Stimulated activated CD8-positive, alpha-beta memory T cell treated with anti-CD3 and anti-CD28 coated beads, Interleukin-12 subunit alpha, Interleukin-12 subunit beta, amount 100 ng/mL, for 4 hours (primary cell): ENCODE results near the gene LRIF1.
"Not testable (repeated sequence)": the region's sequence is repeated elsewhere in the genome, so short reads cannot be mapped to it uniquely, and the experiment has no call there.

Experiments
- DNase-seq: peaks from one replicate; pipeline ENCODE4 v3.0.0-alpha.2; 2020; ENCODE audit warnings: low read depth

Gene LRIF1

DNA sequence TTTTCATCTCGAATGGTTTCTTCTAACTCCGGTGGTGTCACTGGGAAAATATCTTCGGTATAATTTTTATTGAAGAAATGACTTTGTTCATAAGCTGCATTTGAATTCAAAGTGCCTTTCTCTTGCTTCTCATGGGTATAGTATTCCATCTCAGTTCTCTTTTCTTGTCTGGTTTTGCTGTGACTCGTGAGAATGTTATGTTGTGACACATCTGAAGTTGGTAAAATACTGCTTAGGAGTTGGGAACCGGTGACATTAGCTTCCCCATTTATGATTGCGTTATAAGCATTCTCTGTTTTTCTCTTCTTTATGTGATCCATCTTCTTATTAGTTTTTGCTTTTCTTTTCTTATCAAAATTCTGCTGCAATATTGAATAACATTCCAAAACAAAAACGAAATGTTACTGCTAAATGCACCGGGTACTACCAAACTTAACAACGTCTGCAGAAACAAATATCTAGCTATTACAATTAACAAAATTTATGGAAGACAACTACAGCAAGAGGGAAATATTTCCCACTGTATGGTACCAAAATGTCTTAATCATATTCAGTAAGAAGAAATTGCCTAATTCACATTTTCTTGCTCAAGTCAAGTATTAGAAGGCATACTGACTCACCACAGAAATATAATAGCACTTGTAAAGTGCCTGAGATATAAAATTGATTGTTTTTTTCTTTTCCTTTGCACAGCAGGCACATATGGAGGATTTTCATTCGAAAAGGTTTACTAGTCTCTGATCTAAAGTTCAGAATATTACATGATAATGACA is 15.5 kb downstream of the LRIF1 start:
- no peak for DNase-seq

DNA sequence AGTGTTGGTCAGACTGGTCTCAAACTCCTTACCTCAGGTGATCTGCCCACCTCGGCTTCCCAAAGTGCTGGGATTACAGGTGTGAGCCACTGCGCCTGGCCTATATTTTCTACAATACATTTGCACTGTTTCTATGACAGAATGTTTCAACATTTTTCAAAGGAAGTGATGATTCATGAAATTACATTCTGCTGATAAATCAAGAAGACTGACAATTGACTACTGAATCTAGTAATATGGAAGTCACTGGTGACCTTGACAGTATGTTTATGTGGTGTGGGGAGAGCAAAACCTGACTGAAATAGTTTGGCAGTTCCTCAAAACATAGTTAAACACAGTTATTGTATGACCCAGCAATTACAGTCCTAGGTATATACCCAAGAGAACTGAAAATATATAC is 18.1 kb downstream of the LRIF1 start:
- no peak for DNase-seq

DNA sequence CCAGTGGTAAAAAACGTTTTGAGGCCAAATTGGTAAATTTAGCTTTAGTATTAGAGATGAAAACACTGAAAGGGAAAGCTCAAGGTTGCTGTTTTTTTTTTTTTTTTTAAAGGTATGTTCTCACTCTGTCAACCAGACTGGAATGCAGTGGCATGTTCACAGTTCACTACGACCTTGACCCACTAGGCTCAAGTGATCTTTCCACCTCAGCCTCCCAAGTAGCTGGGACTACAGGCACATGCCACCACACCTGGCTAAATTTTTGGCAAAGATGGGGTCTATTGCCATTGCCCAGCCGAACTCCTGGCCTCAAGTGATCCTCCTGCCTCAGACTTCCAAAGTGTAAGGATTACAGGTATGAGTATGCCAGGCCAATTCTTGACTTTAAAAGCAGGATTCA is 18.9 kb downstream of the LRIF1 start:
- DNase-seq = no peak

DNA sequence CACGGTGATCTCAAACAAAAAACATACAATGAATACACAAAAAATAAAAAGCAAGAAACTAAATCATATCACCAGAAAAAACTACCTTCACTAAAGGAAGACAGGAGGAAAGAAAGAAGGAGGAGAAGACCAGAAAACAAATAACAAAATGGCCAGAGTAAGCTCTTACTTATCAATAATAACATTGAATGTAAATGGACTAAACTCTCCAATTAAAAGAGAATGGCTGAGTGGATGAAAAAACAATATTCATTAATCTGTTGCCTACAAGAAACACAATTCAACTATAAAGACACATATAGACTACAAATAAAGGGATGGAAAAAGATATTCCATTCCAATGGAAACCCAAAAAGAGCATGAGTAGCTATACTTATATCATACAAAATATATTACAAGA is 27.2 kb downstream of the LRIF1 start:
- no peak for DNase-seq

DNA sequence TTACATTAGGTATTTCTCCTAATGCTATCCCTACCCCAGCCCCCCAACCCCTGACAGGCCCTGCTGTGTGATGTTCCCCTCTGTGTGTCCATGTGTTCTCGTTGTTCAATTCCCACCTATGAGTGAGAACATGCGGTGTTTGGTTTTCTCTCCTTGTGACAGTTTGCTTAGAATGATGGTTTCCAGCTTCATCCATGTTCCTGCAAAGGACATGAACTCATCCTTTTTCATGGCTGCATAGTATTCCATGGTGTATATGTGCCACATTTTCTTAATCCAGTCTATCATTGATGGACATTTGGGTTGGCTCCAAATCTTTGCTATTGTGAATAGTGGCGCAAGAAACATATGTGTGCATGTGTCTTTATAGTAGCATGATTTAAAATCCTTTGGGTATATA is 32.6 kb downstream of the LRIF1 start:
- DNase-seq = not testable (repeated sequence)

DNA sequence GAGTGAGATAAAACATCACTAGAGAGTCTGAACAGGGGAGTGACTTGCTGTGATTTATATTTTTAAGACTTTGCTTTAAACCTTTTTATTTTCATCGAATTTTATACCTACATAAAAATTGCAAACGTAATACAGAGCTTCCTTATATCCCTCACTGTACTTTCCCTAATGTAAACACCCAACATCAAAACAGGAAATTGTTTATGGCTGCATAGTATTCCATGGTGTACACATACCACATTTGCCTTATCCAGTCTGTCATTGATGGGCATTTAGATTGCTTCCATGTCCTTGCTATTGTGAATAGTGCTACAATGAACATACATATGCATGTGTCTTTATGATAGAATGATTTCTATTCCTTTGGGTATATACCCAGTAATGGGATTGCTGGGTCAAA is 34.8 kb downstream of the LRIF1 start:
- no peak for DNase-seq

DNA sequence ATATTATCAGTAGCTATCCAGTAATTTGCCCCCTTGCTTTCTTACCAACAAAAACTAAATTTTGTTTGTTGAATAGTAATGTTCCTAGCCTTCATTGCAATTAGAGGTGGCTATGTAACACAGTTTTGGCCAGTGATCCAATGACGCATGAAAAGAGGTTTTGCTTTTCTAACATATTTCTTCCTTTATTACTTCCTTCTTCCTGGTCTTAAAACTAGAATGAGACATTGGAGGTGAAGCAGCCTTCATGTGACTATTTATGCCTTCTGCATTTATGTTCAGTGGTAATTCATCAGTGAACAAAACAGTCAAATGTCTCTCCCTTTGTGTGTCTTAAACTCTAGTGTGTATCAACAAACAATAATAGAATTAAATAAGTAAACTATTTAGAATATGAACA is 35.5 kb downstream of the LRIF1 start:
- DNase-seq = no peak

DNA sequence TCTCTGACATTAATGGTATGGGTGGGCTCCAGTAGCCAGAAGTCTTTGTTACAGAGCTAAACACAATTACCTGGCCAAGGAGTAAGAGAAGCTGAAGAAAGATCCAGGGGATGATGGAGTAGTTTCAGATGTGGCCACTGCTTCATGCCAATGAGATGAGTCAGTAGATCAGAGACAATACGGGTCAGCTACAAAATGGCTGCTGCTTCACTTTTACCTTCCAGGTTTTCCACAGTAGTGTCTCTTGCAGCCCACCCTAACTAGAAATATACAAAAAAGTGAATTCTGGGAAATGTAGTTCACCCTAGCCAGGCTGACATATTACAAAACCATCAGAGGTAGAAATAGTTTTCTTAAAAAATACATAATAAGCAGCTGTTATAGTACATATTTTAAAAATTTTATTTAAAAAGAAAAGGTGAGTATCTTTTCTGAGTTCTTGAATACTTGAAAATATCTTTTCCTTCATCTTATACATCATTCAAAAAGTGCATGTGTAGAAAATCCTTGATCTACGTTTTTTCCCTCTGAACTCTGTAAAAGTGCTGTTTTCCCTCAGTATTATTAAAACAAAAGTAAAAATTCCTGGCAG is 36.1 kb downstream of the LRIF1 start:
- no peak for DNase-seq

DNA sequence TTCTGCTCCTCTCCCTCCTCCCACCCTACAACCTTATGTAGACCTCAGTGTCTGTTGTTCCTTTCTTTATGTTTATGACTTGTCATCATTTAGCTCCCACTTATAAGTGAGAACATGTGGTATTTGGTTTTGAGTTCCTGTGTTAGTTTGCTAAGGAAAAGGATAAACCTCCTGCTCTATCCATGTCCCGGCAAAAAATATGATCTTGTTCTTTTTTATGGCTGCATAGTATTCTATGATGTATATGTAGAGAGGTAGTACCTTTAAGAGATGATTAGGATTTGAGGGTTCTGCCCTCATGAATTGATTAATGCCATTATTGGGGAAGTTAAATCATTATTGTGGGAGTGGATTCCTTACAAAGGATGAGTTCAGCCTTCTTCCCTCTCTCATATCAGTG is 41.8 kb downstream of the LRIF1 start:
- DNase-seq = no peak

DNA sequence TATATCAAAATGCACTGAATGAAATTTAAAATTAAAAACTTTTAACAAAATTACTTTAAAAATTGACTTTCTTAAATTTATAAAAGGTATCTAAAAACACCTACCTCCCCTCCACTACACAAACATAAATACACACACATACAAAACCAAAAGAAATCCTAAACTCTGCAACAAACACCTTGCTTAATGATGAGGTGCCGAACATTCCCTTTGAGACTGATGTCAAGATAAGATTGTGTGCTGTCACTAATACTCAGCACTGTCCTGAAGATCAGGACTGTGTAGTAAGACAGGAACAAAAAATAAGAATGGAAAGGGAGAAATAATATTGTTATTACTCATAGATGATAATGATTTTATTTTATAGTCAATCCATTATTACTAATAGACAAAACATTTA is 45.7 kb downstream of the LRIF1 start:
- DNase-seq = no peak

DNA sequence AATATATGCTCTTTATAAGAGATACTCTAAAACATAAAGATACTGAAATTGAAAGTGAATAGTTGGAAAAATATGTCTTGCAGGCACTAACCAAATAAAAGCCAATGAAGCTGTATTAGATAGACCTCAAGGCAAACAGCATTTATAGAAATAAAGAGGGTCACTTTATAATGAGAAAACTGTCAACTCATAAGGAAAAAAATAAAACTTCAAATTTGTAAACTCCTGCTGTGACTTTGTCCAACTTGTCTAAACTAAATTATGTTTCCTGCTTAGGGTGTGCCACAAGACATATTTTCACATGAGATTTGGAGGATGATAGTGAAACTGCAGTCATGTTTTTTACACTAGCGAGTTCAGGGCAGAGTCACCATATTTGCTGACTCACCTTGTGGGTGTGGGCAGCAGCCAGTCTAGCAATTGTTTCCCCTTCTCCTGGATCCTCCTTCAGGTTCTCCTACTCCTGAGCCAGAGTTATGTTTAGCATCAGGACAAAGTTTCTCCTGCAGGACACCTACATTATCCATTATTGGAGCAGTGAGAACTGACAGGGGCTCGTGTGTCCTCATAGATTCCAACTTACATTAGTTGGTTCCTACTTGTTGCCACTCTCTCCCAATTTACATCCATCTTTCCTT is 46.9 kb downstream of the LRIF1 start:
- no peak for DNase-seq

DNA sequence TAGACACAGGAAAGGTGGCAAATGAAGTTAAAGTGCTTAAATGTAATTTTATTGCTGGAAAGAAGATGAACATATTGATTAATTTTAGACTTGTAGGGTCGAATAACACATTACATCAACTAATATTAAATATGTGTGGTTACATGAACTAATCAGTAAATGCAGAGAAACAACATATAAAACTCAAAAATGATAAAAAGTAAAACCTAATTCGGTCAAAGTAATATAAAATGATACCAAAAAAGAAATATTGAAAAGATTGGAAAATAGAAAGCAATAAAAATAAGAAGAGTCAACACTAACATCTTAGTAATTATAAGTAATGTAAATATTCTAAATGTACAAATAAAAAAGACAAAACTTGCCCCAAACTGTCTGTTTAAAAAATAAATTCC is 47.5 kb downstream of the LRIF1 start:
- no peak for DNase-seq

DNA sequence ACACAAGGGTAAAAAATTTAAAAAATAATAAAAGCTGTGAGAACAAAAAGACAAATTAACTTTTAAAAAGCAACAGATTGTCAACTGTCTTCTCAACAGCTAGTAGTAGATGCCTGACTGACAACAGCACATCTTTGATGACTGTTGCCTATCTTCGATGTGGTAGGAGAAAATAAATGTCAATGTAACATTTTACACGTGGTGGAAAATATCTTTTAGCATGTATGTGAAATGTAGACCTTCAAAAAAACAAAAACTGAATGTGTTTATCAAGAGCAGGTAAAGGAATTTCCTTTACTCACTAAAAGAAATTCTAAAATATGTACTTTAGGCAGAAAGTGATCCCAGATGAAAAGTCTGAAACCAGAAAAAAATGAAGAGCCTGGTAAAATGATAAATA is 47.9 kb downstream of the LRIF1 start:
- no peak for DNase-seq

DNA sequence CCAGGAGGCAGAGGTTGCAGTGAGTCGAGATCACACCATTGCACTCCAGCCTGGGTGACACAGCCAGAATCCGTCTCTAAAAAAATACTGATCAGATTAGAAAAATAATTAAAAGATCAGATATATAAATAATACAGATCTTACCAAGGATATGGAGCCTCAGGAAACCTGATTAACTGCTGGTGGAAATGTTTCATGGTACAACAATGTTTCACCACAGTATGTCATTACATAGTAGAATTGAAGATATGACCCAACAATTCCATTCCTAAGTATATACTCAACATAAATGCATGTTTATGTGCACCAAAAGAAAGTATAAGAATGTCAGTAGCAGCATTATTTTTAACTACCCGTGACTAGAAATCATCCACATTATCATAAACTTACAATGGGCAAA is 49.0 kb downstream of the LRIF1 start:
- no peak for DNase-seq

DNA sequence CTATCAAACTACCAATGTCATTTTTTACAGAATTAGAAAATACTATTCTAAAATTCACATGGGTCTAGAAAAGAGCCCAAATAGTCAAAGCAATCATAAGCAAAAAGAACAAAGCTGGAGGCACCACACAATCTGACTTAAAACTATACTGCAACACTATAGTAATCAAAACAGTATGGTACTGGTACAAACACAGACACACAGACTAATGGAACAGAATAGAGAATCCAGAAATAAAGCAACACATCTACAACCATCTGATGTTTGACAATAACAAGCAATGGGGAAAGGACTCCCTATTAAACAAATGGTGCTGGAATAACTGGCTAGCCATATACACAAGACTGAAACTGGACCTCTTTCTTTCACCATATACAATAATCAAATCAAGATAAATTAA is 50.9 kb downstream of the LRIF1 start:
- no peak for DNase-seq

DNA sequence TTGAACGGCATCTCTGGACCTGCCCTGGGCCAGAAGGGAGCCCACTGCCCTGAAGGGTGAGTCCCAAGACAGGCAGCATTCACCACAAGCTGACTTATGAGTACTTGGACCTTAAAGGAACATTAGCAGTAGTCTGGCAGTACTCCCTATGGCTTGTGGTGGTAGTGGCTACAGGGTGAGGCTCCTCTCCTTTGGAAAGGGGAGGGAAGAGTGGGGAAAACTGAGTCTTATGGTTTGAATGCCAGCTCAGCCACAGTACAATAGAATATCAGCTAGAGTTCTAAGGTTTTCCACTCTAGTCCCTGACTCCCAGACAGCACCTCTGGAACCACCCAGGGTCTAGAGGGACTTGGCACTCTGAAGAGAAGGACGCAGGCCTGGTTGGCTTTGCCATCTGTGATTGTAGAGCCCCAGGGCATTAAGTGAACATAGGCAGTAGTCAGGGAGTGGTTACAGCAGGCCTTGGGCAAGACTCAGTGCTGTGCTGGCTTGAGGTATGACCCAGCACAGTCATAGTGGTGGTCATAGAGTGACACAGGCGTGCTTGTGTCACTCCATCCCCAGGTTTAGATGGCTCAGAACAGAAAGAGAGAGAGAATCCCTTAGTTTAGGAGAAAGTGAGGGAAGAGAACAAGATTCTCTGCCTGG is 59.7 kb downstream of the LRIF1 start:
- DNase-seq = no peak

DNA sequence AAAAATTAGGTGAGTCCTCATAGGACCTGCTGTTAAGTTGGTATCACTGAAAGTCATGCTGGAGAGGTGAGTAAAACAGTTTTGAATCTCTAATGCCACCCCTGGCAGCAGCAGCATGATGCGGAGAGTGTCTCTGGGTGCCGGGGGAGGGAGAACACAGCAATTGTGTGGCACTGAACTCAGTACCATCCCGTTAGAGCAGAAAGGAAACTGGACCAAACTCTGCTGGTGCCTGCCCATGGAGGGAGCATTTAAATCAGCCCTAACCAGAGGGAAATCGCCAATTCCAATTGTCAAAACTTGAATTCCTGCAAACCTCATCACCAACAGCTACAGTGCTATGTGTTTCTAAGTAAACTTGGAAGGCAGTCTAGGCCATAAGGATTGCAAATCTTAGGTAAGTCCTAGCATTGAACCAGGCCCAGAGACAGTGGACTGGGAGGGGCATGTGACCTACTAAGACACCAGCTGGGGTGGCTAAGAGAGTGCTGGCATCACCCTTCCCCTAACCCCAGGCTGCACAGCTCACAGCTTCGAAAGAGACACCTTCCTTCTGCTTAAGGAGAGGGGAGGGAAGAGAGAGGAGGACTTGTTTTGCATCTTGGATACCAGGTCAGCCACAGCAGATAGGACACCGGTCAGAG is 60.8 kb downstream of the LRIF1 start:
- no peak for DNase-seq

DNA sequence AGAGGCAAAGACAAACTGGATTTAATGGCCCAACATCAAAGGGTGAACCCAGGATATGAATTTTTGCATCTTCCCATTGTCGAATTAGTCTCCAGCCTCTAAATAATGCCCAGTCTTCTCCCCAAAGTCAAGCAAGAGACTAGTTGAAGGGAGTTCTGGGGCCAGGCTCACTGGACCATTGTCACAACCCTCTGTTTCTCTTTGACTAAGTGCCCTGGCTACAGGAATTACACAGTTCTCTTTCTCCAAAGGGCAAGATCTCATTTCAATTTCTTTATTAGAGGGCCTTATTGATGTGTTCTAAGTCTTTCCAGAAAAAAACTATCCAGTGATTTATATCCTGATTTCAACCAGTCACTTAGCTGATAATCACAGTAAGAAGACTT is 64.3 kb downstream of the LRIF1 start:
- DNase-seq = no peak

DNA sequence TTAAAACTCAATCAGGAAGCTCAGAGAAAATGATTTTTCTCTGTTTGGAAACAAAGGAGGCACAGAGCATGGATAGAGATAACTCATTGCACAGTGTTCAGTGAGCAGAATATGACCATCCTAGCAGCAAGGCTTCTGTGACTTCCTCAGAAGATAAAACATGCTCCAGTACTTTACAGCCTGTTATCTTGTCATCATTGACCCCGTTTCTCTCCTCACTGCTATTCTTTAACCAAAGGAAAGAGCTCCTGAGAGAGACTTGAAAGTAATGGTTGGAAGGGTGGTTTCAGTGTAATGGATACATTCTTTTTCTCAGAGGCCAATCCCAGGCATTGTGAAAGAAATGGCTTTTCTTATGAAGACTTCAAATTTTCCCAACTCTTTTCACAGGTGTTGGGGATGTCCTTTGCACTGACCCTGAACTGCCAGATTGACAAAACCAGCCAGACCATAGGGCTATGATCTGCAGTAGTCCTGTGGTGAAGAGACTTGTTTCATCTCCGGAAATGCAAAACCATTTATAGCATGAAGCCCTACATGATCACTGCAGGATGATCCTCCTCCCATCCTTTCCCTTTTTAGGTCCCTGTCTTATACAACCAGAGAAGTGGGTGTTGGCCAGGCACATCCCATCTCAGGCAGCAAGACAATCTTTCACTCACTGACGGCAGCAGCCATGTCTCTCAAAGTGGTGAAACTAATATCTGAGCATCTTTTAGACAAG is 64.8 kb downstream of the LRIF1 start:
- no peak for DNase-seq

DNA sequence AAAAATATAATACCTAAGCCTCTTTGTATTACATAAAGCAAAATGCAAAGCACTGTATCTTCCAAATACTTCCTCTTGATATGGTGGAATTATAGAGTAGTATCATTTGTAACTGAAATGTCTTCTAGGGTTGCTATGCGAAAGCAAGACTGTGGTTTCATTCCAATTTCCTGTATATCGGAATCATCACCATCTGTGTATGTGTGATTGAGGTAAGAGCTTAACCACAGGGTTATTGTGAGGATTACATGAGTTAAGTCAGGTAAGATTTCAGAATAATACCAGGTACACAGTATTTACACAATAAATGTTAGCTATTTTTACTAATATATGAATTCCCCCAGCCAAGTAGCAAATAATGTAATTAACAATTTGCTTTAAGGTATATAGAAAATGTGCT is 66.0 kb downstream of the LRIF1 start:
- DNase-seq = no peak
